IPS-18a (cell line): Measurements from ENCODE around the gene ARID5A.

Experiments
- H3K27ac ChIP-seq: one replicate; pipeline ENCODE4 v1.5.1; 2013; ENCODE audit warnings: low read length
- H3K27me3 ChIP-seq: one replicate; pipeline ENCODE4 v1.6.1; 2013; ENCODE audit warnings: mild to moderate bottlenecking, low read length; ENCODE audit not compliant: control insufficient read depth, insufficient read depth
- H3K36me3 ChIP-seq: one replicate; pipeline ENCODE4 v1.6.1; 2013; ENCODE audit warnings: low read depth, low read length; ENCODE audit not compliant: control insufficient read depth
- H3K4me1 ChIP-seq: one replicate; pipeline ENCODE4 v1.6.1; 2013; ENCODE audit warnings: low read depth, low read length; ENCODE audit not compliant: control insufficient read depth
- H3K4me3 ChIP-seq: one replicate; pipeline ENCODE4 v1.5.1; 2013; ENCODE audit warnings: low read length
- H3K9ac ChIP-seq: one replicate; pipeline ENCODE4 v1.6.1; 2013; ENCODE audit warnings: mild to moderate bottlenecking, low read length, moderate library complexity
- H3K9me3 ChIP-seq: one replicate; pipeline ENCODE4 v1.6.1; 2013; ENCODE audit warnings: low read depth, low read length; ENCODE audit not compliant: control insufficient read depth

Gene ARID5A

DNA sequence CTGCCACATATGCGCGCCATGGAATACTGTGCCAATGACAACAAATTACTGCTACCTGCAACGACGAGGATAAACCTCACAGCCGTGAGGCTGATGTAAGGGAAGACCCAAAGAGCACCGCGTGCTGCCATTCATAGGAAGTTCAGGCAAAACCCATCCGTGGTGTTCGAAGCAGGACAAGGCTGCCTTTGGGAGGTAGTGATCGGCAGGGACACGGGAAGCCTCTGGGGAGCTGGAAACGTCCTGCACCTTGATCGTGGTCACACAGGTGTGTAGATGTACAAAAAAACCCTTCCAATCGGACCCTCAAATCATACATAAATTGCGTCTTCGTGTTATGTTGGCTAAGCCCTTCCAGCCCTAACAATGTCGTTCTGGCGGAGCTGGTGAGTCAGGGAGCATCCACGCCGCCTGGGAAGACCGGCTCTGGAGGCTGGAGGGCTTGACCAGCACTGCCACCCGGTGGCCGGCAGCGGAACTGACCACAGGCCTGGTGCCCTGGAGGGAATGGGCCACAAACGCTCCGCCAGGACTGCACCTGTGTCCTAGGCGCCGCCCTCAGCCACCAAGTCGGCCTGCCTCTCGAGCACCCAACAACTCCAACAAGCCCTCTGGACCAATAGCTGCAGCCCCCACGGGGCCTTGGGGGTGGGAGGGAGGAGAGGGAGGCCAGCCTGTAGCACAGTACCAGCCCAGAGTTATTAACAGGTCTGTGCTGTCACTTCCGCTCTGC lies 27.3 kb upstream of the ARID5A start:
- no peak overlapping the region for H3K9ac ChIP-seq
- H3K9me3 ChIP-seq: no peaks in the 10 kb centered on the region
- H3K36me3 ChIP-seq: no peaks in the 10 kb centered on the region
- H3K4me1 ChIP-seq: no peaks in the 10 kb centered on the region
- H3K27me3 ChIP-seq: peaks cover 12% of the 10 kb centered on the region
- no peak overlapping the region for H3K27ac ChIP-seq
- H3K4me3 ChIP-seq: peak overlapping the region; percentile 37

DNA sequence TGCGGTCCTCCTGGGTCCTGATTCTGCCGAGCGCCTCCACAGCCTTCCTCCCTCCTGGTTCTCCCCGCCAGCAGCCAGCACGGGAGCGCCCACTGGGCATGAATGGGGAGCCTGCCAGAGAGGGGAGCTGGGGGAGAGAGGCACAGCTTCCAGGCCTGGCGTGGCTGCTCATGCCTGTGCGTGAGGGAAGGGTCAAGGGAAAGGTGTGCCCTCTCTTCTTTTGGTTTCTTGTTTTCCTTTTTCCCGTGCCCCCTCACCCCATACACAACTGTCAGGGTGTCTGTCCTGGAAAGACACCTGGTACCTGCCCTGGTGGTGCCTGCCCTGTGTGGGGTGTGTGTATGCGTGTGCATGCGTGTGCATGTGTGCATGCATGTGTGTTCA lies 26.7 kb upstream of the ARID5A start:
- Histone ChIP-seq H3K27ac (no peak overlapping the region), H3K4me3 (peak overlapping the region; percentile 37), H3K4me1 (no peaks in the 10 kb centered on the region), H3K9ac (no peak overlapping the region), H3K9me3 (no peaks in the 10 kb centered on the region), H3K27me3 (peaks cover 12% of the 10 kb centered on the region), H3K36me3 (no peaks in the 10 kb centered on the region)

- no peaks in the 10 kb centered on the region for H3K36me3 ChIP-seq
- no peaks in the 10 kb centered on the region for H3K9me3 ChIP-seq
- no peak overlapping the region for H3K9ac ChIP-seq
- H3K27ac ChIP-seq: no peak overlapping the region
- peaks cover 12% of the 10 kb centered on the region for H3K27me3 ChIP-seq
- H3K4me3 ChIP-seq: no peak overlapping the region
- H3K4me1 ChIP-seq: no peaks in the 10 kb centered on the region
Measured at GRCh38 chr2:96510931-96511595, 25.5 kb upstream of the ARID5A start.

DNA sequence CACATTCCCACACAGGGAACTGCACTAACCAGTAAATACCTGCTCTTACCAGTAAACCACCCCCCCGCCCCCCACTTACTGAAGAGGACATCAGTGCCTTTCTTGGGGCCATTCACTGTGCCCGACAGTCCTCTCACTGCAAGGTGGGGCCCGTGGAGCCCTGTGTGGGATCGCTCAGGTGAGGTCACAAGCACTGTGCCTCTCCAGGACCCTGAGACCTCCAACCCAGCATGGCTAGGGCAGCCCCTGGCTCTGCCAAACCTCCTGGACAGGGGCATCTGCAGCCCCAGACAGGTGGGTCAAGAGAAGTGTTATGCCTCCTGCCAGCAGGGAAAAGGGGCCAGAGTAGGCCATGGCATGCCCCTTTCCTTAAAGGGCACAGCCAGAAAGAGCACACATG lies 24.7 kb upstream of the ARID5A start:
- H3K27ac ChIP-seq: no peak overlapping the region
- no peaks in the 10 kb centered on the region for H3K9me3 ChIP-seq
- H3K27me3 ChIP-seq: peaks cover 12% of the 10 kb centered on the region
- no peak overlapping the region for H3K4me3 ChIP-seq
- no peaks in the 10 kb centered on the region for H3K4me1 ChIP-seq
- H3K36me3 ChIP-seq: no peaks in the 10 kb centered on the region
- no peak overlapping the region for H3K9ac ChIP-seq

- H3K9me3 ChIP-seq: no peaks in the 10 kb centered on the region
- no peaks in the 10 kb centered on the region for H3K36me3 ChIP-seq
- H3K4me3 ChIP-seq: no peak overlapping the region
- H3K4me1 ChIP-seq: no peaks in the 10 kb centered on the region
- H3K9ac ChIP-seq: no peak overlapping the region
- no peak overlapping the region for H3K27ac ChIP-seq
- H3K27me3 ChIP-seq: peaks cover 12% of the 10 kb centered on the region
Measured at GRCh38 chr2:96512341-96512740, 24.2 kb upstream of the ARID5A start.

DNA sequence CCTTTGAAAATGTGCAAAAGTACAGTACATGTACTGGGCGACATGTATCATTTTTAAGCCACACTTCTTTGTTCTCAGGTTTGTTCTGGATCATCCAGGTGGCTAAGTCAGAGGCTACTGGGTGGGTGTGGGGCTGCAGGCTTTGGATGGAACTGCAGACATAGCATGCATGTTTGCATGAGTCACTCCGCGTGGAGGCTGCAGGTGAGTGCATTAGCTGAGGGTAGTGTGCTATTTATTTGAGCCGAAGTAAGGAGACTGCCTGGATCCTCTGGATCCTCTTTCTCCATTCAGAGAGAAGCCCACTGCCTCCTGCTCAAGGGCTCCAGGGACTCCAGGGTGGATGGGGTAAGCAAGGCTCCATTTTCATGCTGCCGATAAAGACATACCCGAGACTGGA lies 22.0 kb upstream of the ARID5A start:
- no peaks in the 10 kb centered on the region for H3K27me3 ChIP-seq
- peaks cover 2% of the 10 kb centered on the region for H3K9me3 ChIP-seq
- H3K4me3 ChIP-seq: no peak overlapping the region
- no peak overlapping the region for H3K27ac ChIP-seq
- H3K4me1 ChIP-seq: no peaks in the 10 kb centered on the region
- H3K36me3 ChIP-seq: no peaks in the 10 kb centered on the region
- no peak overlapping the region for H3K9ac ChIP-seq

DNA sequence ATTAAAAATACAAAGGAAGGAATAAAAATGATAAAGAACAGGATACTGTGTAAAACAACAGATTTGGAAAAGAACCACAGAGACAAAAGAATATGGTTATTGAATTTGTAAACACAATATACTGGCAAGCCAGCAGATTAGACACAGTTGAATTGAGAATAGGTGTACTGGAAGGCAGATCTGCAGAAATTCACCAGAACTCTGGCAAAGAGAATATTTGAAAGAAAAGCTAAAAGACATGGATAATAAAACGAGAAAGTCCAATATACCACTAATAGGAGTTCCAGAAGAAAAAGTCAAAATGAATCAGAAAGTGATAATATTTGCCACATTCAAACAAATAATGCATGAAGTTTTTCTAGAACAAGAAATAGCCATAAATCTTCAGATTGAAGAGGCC lies 19.5 kb upstream of the ARID5A start:
- no peaks in the 10 kb centered on the region for H3K27me3 ChIP-seq
- H3K36me3 ChIP-seq: no peaks in the 10 kb centered on the region
- no peak overlapping the region for H3K27ac ChIP-seq
- H3K9me3 ChIP-seq: peaks cover 2% of the 10 kb centered on the region
- H3K9ac ChIP-seq: no peak overlapping the region
- no peak overlapping the region for H3K4me3 ChIP-seq
- no peaks in the 10 kb centered on the region for H3K4me1 ChIP-seq

GRCh38 chr2:96520231-96520630 lies 16.3 kb upstream of the ARID5A start:
- H3K9ac ChIP-seq: no peak overlapping the region
- no peaks in the 10 kb centered on the region for H3K36me3 ChIP-seq
- no peaks in the 10 kb centered on the region for H3K4me1 ChIP-seq
- H3K27ac ChIP-seq: no peak overlapping the region
- no peaks in the 10 kb centered on the region for H3K27me3 ChIP-seq
- H3K4me3 ChIP-seq: no peak overlapping the region
- H3K9me3 ChIP-seq: peaks cover 2% of the 10 kb centered on the region

DNA sequence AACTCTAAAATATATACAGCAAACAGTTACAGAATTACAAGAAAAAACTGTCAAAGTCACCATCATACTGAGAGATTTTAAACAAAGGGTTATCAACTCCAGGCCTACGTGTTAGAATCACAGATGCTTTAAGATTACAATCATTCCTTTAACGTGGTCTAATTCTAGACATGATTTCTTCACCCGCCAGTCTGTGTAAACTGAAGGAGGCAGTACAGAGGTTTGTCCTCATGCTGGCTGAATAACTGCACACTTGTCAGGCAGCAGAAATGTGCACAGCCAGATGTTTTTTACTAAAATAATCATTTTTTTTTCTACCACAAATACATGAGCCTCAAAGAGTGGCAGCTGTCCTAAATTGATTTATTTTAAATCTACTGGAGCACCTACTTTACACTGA lies 15.9 kb upstream of the ARID5A start:
- Histone ChIP-seq H3K27me3 (no peaks in the 10 kb centered on the region), H3K4me3 (no peak overlapping the region), H3K9ac (no peak overlapping the region), H3K9me3 (peaks cover 2% of the 10 kb centered on the region), H3K4me1 (no peaks in the 10 kb centered on the region), H3K27ac (no peak overlapping the region), H3K36me3 (no peaks in the 10 kb centered on the region)

DNA sequence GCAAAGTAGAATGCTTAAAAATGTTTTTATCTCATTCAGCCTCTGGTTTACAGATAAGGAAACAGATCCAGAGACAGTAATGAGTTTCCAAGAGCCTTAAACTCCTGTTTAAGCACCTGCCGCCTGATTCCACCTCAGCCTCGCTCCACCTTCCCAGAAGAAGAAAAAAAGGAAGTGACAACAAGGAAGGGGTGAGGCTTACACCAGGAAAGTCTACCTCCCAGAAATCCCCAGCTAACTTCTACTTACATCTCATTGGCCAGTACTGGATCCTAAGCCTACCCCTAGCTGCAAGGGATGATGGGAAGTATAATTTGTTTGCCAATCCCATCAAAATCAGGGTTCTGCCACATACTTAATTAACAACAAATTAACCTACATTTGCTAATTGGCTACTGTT lies 15.3 kb upstream of the ARID5A start:
- Histone ChIP-seq H3K4me3 (no peak overlapping the region), H3K27ac (no peak overlapping the region), H3K36me3 (no peaks in the 10 kb centered on the region), H3K9me3 (peaks cover 2% of the 10 kb centered on the region), H3K27me3 (peaks cover 3% of the 10 kb centered on the region), H3K9ac (no peak overlapping the region), H3K4me1 (no peaks in the 10 kb centered on the region)

GRCh38 chr2:96522304-96523203 lies 14.0 kb upstream of the ARID5A start:
- Histone ChIP-seq H3K4me1 (no peaks in the 10 kb centered on the region), H3K27me3 (peaks cover 12% of the 10 kb centered on the region), H3K36me3 (no peaks in the 10 kb centered on the region), H3K27ac (no peak overlapping the region), H3K4me3 (no peak overlapping the region), H3K9ac (no peak overlapping the region), H3K9me3 (peaks cover 2% of the 10 kb centered on the region)
